ENCODE results near the gene C19orf47.

The C19orf47 gene

GRCh38 chr19:40344422-40344821, 3.8 kb downstream of the C19orf47 start:
- DNase-seq (ENCODE audit: low read depth): peak; percentile 48
- no peak for TF ChIP-seq CTCF (IDR thresholded peaks at IDR 0.05; ENCODE audit: insufficient read depth, low read depth, low read length, missing control alignments)
- no peak overlapping the region for H3K4me3 ChIP-seq (ENCODE audit: low read length)

- TF ChIP-seq CTCF (IDR thresholded peaks at IDR 0.05; ENCODE audit: insufficient read depth, low read depth, low read length, missing control alignments): no peak
- H3K4me3 ChIP-seq (ENCODE audit: low read length): no peak overlapping the region
- no peak for DNase-seq (ENCODE audit: low read depth)
Observed at GRCh38 chr19:40342644-40343311, 5.4 kb downstream of the C19orf47 start.

- TF ChIP-seq CTCF (IDR thresholded peaks at IDR 0.05; ENCODE audit: insufficient read depth, low read depth, low read length, missing control alignments): no peak
- no peak overlapping the region for H3K4me3 ChIP-seq (ENCODE audit: low read length)
- DNase-seq (ENCODE audit: low read depth): peak; percentile 37
Observed at GRCh38 chr19:40341601-40342482, 6.4 kb downstream of the C19orf47 start.

GRCh38 chr19:40339018-40339728, 9.0 kb downstream of the C19orf47 start:
- no peak for TF ChIP-seq CTCF (IDR thresholded peaks at IDR 0.05; ENCODE audit: insufficient read depth, low read depth, low read length, missing control alignments)
- DNase-seq (ENCODE audit: low read depth): no peak

GRCh38 chr19:40337594-40337993, 10.6 kb downstream of the C19orf47 start:
- DNase-seq (ENCODE audit: low read depth): no peak
- TF ChIP-seq CTCF (IDR thresholded peaks at IDR 0.05; ENCODE audit: insufficient read depth, low read depth, low read length, missing control alignments): no peak
- H3K4me3 ChIP-seq (ENCODE audit: low read length): no peak overlapping the region

More at GRCh38 chr19:40339018-40339728, 9.0 kb downstream of the C19orf47 start:
- H3K4me3 ChIP-seq (ENCODE audit: low read length): no peak overlapping the region

GRCh38 chr19:40337107-40337506, 11.1 kb downstream of the C19orf47 start:
- TF ChIP-seq CTCF (IDR thresholded peaks at IDR 0.05; ENCODE audit: insufficient read depth, low read depth, low read length, missing control alignments): no peak
- H3K4me3 ChIP-seq (ENCODE audit: low read length): no peak overlapping the region
- no peak for DNase-seq (ENCODE audit: low read depth)
